Transverse colon (tissue), 4 donors: ENCODE results near the gene TECPR1.

ENCODE experiments used
- CTCF ChIP-seq, 5 experiments: fragments of 200-600 bp in 3 of 5; fragments of 450-650 bp in 2 of 5; sonication (generic) in 3 of 5; IDR thresholded peaks; 1 replicate in 2 of 5; 2 replicates in 3 of 5; pipeline ENCODE4 v1.5.1; 2016 to 2017; ENCODE audit warnings: antibody characterized with exemption in 5 of 5, inconsistent platforms in 3 of 5, mild to moderate bottlenecking in 2 of 5, moderate library complexity in 1 of 5
- POLR2A ChIP-seq: fragments of 450-650 bp; IDR thresholded peaks from one replicate; pipeline ENCODE4 v1.6.1; 2016; ENCODE audit warnings: antibody characterized with exemption, mild to moderate bottlenecking, moderate library complexity
- POLR2AphosphoS5 ChIP-seq, 3 donors: sonication (generic); formaldehyde crosslinking; IDR thresholded peaks; one replicate each; pipeline ENCODE4 v1.6.1; 2016; ENCODE audit warnings: antibody characterized with exemption in 3 of 3

- no peak for TF ChIP-seq POLR2A
- no peak for TF ChIP-seq POLR2AphosphoS5 (IDR thresholded peaks at IDR 0.05)
- no peak for TF ChIP-seq CTCF (IDR thresholded peaks at IDR 0.05)
Measured at GRCh38 chr7:98230746-98231471, 21.1 kb downstream of the TECPR1 start.
